Esophagus muscularis mucosa (tissue), 4 donors: ENCODE data around the gene ATCAY. TPM values are rescaled to one million over a fixed set of nuclear protein-coding genes. Genes with fewer than 3 reads are reported as not detected.

Source experiments
- DNase-seq: peaks from one replicate; pipeline ENCODE4 v3.0.0-alpha.2; 2017; ENCODE audit errors: extremely low spot score
- H3K27ac ChIP-seq, 4 donors: fragments of 200-600 bp; sonication (generic); replicated peaks in 1 of 4; 1 replicate in 3 of 4; 2 replicates in 1 of 4; pipeline ENCODE4 v1.5.1; 2016 to 2019; ENCODE audit warnings: mild to moderate bottlenecking in 1 of 4
- H3K27me3 ChIP-seq, 4 donors: fragments of 200-600 bp; sonication (generic); one replicate each; pipeline versions ENCODE4 v1.5.1 to v1.6.0; 2016 to 2019
- H3K36me3 ChIP-seq, 4 donors: fragments of 200-600 bp; sonication (generic); one replicate each; pipeline ENCODE4 v1.5.1; 2016 to 2019
- H3K4me1 ChIP-seq, 4 donors: fragments of 200-600 bp; sonication (generic); one replicate each; pipeline ENCODE4 v1.5.1; 2016 to 2019
- H3K4me3 ChIP-seq, 4 donors: fragments of 200-600 bp; sonication (generic); 1 replicate in 2 of 4; 2 replicates in 2 of 4; pipeline ENCODE4 v1.5.1; 2016 to 2019; ENCODE audit warnings: mild to moderate bottlenecking in 4 of 4, moderate library complexity in 1 of 4
- H3K9me3 ChIP-seq, 4 donors: fragments of 200-600 bp; sonication (generic); 1 replicate in 3 of 4; 2 replicates in 1 of 4; pipeline ENCODE4 v1.5.1; 2016 to 2019
- EP300 ChIP-seq: sonication (generic); formaldehyde crosslinking; IDR thresholded peaks from one replicate; pipeline ENCODE4 v1.6.1; 2017; ENCODE audit warnings: antibody characterized with exemption
- POLR2A ChIP-seq: fragments of 450-650 bp; IDR thresholded peaks from one replicate; pipeline ENCODE4 v1.6.1; 2017; ENCODE audit warnings: antibody characterized with exemption, moderate library complexity, mild to moderate bottlenecking, low read depth
- POLR2AphosphoS5 ChIP-seq, 2 donors: sonication (generic); formaldehyde crosslinking; IDR thresholded peaks; one replicate each; pipeline ENCODE4 v1.6.1; 2017; ENCODE audit warnings: antibody characterized with exemption in 2 of 2
- WGBS: methylation state at CpG from one replicate; pipeline ENCODE4 v1.1.5; 2018; 5-methylcytosine and 5-hydroxymethylcytosine counted together
- intact Hi-C: fragments of 100-400 bp; cut with DNase I; formaldehyde crosslinking; loops from one replicate; pipeline ENCODE4 v1.15.1; 2023
- total RNA-seq, 4 donors: library from RNA; depleted of rRNA; stranded (reverse); fragments of >200 nt; gene quantifications; one replicate each; pipeline versions ENCODE4 v1.1.0 to v1.2.1, GENCODE V29; 2016
- TF ChIP-seq, protein P1 (sequence below), 3 experiments: fragments of 200-600 bp in 2 of 3; fragments of 450-650 bp in 1 of 3; sonication (generic) in 2 of 3; IDR thresholded peaks; one replicate each; pipeline ENCODE4 v1.5.1; 2017 to 2019; ENCODE audit warnings: antibody characterized with exemption in 3 of 3, mild to moderate bottlenecking in 2 of 3, moderate library complexity in 1 of 3

Gene ATCAY
- total RNA-seq, 4 donors from 2014 or later: 0.42 to 1.3 (median 0.82) TPM

DNA sequence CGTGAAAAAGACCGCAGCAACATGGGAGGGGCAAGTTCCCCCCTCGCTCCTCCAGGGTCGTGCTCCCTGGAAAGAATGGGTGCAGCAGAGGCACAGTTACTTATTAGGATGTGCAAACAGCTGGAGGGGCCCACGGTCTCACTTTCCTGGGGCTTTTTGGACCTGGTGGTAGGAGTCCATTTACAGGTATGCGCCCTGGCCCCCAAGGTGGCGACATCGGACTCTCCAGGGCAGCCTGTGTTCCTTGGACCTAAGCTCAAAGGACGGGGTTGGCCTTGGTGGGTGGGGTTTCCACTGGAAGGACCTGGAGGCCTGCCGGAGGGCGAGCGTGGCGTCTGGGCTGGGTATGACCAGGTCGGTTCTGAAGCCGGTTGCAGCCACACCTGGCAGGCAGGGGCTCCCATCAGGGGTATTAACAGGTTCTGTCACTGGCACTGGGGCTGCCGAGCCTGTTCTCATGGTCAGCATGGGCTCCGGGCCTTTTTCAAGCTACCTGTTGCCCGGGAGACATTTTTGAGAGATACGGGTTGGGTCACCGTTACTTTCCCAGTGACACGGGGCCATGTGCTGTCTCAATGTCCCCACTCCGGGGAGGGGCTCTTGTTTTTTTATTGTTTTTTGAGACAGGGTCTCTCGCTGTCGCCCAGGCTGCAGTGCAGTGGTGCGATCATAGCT, 17.5 kb upstream of the ATCAY start:
- no peak overlapping the region for H3K4me3 ChIP-seq
- no peaks in the 10 kb centered on the region for H3K36me3 ChIP-seq
- WGBS: 81% methylated on average over 14 of the region's 25 CpGs
- no peaks in the 10 kb centered on the region for H3K4me1 ChIP-seq
- TF ChIP-seq EP300: no peak
- TF ChIP-seq, protein P1, sequence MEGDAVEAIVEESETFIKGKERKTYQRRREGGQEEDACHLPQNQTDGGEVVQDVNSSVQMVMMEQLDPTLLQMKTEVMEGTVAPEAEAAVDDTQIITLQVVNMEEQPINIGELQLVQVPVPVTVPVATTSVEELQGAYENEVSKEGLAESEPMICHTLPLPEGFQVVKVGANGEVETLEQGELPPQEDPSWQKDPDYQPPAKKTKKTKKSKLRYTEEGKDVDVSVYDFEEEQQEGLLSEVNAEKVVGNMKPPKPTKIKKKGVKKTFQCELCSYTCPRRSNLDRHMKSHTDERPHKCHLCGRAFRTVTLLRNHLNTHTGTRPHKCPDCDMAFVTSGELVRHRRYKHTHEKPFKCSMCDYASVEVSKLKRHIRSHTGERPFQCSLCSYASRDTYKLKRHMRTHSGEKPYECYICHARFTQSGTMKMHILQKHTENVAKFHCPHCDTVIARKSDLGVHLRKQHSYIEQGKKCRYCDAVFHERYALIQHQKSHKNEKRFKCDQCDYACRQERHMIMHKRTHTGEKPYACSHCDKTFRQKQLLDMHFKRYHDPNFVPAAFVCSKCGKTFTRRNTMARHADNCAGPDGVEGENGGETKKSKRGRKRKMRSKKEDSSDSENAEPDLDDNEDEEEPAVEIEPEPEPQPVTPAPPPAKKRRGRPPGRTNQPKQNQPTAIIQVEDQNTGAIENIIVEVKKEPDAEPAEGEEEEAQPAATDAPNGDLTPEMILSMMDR (IDR thresholded peaks at IDR 0.05): no peak
- no peak for TF ChIP-seq POLR2AphosphoS5 (IDR thresholded peaks at IDR 0.05)
- no peak for TF ChIP-seq POLR2A
- DNase-seq: no peak
- peaks cover 0 to 20% (median 5%) of the 10 kb centered on the region in 4 donors for H3K27me3 ChIP-seq
- no peak overlapping the region for H3K27ac ChIP-seq
- intact Hi-C loops: no loop called here
- no peaks in the 10 kb centered on the region for H3K9me3 ChIP-seq

DNA sequence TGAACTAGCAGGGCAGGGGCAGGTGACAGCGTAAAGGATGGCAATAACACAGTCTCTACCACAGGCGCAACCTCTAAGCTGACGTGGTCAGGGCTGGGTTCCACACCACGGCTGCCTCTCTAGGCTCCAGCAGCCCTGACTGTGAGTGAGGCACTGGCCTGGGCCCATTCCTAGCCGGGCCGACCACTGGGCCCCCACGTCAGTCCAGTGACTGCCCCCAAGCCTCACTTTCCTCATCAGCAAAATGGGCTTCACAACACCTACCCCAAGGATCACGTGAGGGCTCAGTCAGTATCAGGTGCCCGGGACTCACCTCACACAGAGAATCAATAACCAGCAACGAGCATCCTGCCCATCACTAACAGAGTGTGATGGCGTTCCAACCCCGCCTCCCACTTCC, 16.8 kb upstream of the ATCAY start:
- peaks cover under 1 to 5% (median 2%) of the 10 kb centered on the region in 4 donors for H3K4me1 ChIP-seq
- no peak for DNase-seq
- H3K36me3 ChIP-seq: no peaks in the 10 kb centered on the region
- no peak overlapping the region for H3K4me3 ChIP-seq
- H3K27me3 ChIP-seq: peaks cover 0 to 27% (median 11%) of the 10 kb centered on the region in 4 donors
- intact Hi-C loops: no loop called here
- WGBS: 80% methylated on average over 7 of the region's 12 CpGs
- no peak overlapping the region for H3K27ac ChIP-seq
- no peaks in the 10 kb centered on the region for H3K9me3 ChIP-seq
- no peak for TF ChIP-seq POLR2AphosphoS5 (IDR thresholded peaks at IDR 0.05)
- TF ChIP-seq, protein P1 (IDR thresholded peaks at IDR 0.05): no peak
- TF ChIP-seq EP300: no peak
- no peak for TF ChIP-seq POLR2A

DNA sequence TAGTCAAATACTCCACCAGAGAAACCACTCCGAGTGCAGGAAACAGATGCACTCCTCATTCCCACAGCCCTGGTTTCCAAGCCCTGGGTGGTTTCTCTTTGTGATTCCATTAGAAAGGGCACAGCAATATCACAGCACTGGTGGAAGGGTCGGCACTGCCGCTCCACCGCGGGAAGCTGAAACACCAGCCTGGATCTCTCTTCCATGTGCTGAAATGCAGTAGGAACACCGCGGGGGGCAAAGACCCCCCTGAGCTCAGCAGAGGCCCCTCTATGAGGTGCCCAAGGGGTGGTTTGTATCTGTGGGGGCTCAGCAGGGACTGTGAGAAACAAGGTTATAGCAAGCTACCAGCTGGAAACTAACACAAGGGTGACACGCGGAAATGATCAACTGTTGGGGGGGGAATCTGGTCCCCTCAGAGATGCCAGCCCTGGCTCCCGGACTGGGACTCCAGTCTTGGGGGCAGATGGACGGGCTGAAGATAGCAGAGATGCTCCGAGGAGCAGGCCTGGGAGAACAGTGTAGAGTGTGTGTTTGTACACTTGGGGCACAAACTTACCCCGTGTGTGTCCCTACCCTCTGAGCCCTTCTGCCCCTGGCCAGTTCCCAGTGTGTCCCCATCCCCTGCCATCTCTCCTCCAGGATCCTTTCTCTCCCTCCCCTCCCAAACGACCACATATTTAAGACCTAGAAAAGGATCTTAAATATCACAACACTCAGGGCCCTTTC, 13.4 kb upstream of the ATCAY start:
- peaks cover 0 to 7% (median 0%) of the 10 kb centered on the region in 4 donors for H3K9me3 ChIP-seq
- H3K27me3 ChIP-seq: peaks cover 5 to 61% (median 27%) of the 10 kb centered on the region in 4 donors
- intact Hi-C loops: no loop called here
- TF ChIP-seq POLR2A (no peak), POLR2AphosphoS5 (IDR thresholded peaks at IDR 0.05) (no peak), EP300 (no peak)
- TF ChIP-seq, protein P1 (IDR thresholded peaks at IDR 0.05): no peak
- H3K4me3 ChIP-seq: no peak overlapping the region
- 55% methylated on average over 13 of the region's 14 CpGs for WGBS
- DNase-seq: no peak
- H3K27ac ChIP-seq: no peak overlapping the region
- H3K36me3 ChIP-seq: no peaks in the 10 kb centered on the region
- H3K4me1 ChIP-seq: peaks cover 4 to 11% (median 7%) of the 10 kb centered on the region in 4 donors

DNA sequence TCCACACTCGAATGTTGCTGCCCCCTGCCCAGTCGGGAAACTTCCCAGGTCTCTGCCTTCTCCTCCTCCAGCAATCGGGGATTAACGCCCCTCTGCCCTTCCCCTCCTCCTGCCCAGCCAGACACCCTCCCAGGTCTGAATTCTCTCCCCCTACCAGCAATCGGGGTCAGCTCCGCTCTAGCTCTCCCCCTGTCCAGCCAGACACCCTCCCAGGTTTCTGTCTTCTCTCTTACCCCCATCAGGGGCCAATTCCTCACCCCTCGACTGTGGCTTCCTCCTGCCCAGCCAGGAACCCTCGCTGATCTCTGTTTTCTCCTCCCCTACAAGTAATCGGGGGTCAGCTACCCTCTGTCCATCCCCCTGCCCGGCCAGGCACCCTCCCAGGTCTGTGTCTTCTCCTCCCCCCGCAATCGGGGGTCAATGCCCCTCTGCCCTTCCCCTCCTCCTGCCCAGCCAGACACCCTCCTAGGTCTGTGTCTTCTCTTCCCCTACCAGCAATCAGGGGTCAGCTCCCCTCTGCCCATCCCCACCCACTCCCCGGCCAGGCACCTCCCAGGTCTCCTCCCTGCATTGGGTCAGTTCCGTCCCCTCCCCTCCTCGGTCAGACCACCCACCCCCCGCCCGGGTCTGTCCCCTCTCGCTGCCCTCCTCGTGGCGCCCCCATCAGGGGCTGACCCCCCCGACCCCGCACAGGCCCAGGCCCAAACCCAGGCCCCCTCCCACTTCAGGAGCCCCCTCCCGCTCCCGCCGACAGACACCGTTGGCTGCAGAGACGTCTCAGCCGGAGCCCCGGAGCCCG, 12.3 kb upstream of the ATCAY start:
- no peak for DNase-seq
- Histone ChIP-seq H3K27me3 (peaks cover 5 to 72% (median 27%) of the 10 kb centered on the region in 4 donors), H3K9me3 (peaks cover 0 to 7% (median 0%) of the 10 kb centered on the region in 4 donors), H3K27ac (no peak overlapping the region), H3K4me3 (peak overlapping the region; percentile 13 to 37 (median 24)), H3K36me3 (no peaks in the 10 kb centered on the region), H3K4me1 (peaks cover 4 to 11% (median 7%) of the 10 kb centered on the region in 4 donors)
- WGBS: 19% methylated on average over 18 of the region's 30 CpGs
- intact Hi-C loops: no loop called here
- TF ChIP-seq POLR2A: no peak
- TF ChIP-seq, protein P1 (IDR thresholded peaks at IDR 0.05): no peak
- no peak for TF ChIP-seq POLR2AphosphoS5 (IDR thresholded peaks at IDR 0.05)
- no peak for TF ChIP-seq EP300
